ENCODE data around the gene SLC20A1. TPM values are rescaled to one million over a fixed set of nuclear protein-coding genes. Genes with fewer than 3 reads are reported as not detected.

The SLC20A1 gene
- total RNA-seq, 1 experiment from 2014 or later = 123 TPM

GRCh38 chr2:112670252-112671022, 24.7 kb downstream of the SLC20A1 start:
- no peak for DNase-seq
- no peak overlapping the region for H3K18ac ChIP-seq (ENCODE audit: insufficient read length, low read depth, low read length)
- no peaks in the 10 kb centered on the region for H3K4me1 ChIP-seq (ENCODE audit: insufficient read depth, low read length)
- TF ChIP-seq CTCF (conservative IDR thresholded peaks at IDR 0.05) = no peak
- H3K4me1 Mint-ChIP-seq = peaks cover 10 to 19% of the 10 kb centered on the region in 2 experiments
- no peaks in the 10 kb centered on the region; the same call in 1 of the 2 replicates for H3K27me3 Mint-ChIP-seq (ENCODE audit: low read depth)
- no peak overlapping the region for H3K9ac ChIP-seq (ENCODE audit: extremely low read depth, insufficient read length, low read length)
- no peaks in the 10 kb centered on the region for H3K9me3 Mint-ChIP-seq
- no peak overlapping the region for H3K4me2 ChIP-seq (ENCODE audit: insufficient read depth, insufficient read length, low read length)
- H3K27ac ChIP-seq (ENCODE audit: insufficient read length, low read depth, low read length) = no peak overlapping the region
- no peaks in the 10 kb centered on the region for H3K79me2 ChIP-seq (ENCODE audit: insufficient read depth, low read length)
- H2BK120ac ChIP-seq (ENCODE audit: low read depth, low read length, poor library complexity, severe bottlenecking) = no peak overlapping the region
- no peak overlapping the region for H4K8ac ChIP-seq (replicated peaks; ENCODE audit: insufficient read length, low read depth, low read length)
- no peak overlapping the region for H3T11ph ChIP-seq (ENCODE audit: low read length)
- H3K4me3 Mint-ChIP-seq = no peak overlapping the region
- no peak overlapping the region for H4K91ac ChIP-seq (ENCODE audit: insufficient read length, low read depth, low read length)
- no peak overlapping the region for H2BK15ac ChIP-seq (ENCODE audit: low read depth, low read length)
- no CpG with 5 or more reads among the region's 5 CpGs for WGBS (ENCODE audit: extremely low coverage, insufficient read length, low lambda C conversion rate)
- peaks cover 0 to 6% (median 0%) of the 10 kb centered on the region in 3 experiments; a peak in 2 of 7 replicates for H3K36me3 Mint-ChIP-seq (ENCODE audit: insufficient read depth in 1 of 3, low read depth in 3 of 3)
- H2BK20ac ChIP-seq (ENCODE audit: low read depth, low read length, poor library complexity, severe bottlenecking) = no peak overlapping the region
- no peaks in the 10 kb centered on the region for H3K9me3 ChIP-seq (ENCODE audit: control insufficient read depth, low read depth, low read length)
- H2BK5ac ChIP-seq (ENCODE audit: insufficient read length, low read length) = no peak overlapping the region
- H4K20me1 ChIP-seq (ENCODE audit: control insufficient read depth, insufficient read depth, insufficient read length) = no peaks in the 10 kb centered on the region
- no peak overlapping the region for H2BK12ac ChIP-seq (ENCODE audit: insufficient read length, low read depth, low read length)
- H3K23me2 ChIP-seq (ENCODE audit: insufficient read length, low read depth, low read length, poor library complexity, severe bottlenecking) = no peaks in the 10 kb centered on the region
- H3K79me1 ChIP-seq (ENCODE audit: insufficient read depth, low read depth, low read length, poor library complexity, severe bottlenecking) = no peaks in the 10 kb centered on the region
- no peak overlapping the region for H2AFZ ChIP-seq (ENCODE audit: low read length)
- H3K4ac ChIP-seq (ENCODE audit: low read depth, low read length) = no peak overlapping the region
- no peak overlapping the region for H3K23ac ChIP-seq (ENCODE audit: insufficient read length, low read depth, low read length)
- no peak overlapping the region for H2AK5ac ChIP-seq (ENCODE audit: insufficient read length, low read length)
- H3K56ac ChIP-seq (ENCODE audit: insufficient read length, low read depth, low read length) = no peak overlapping the region
- H3K27me3 ChIP-seq (ENCODE audit: insufficient read depth, low read length) = no peaks in the 10 kb centered on the region
- no peak overlapping the region for H3K27ac Mint-ChIP-seq
- no peak overlapping the region for H4K5ac ChIP-seq (ENCODE audit: insufficient read length, low read depth, low read length)
- no peak overlapping the region for H3K14ac ChIP-seq (ENCODE audit: insufficient read depth, low read length)

Measured in H9 (cell line).